ENCODE measurements around the gene HTT.

Gene HTT

GRCh38 chr4:3263053-3263875 is 188.8 kb downstream of the HTT start:
- DNase-seq (ENCODE audit: low read depth in 3 of 3) = no peak

DNA sequence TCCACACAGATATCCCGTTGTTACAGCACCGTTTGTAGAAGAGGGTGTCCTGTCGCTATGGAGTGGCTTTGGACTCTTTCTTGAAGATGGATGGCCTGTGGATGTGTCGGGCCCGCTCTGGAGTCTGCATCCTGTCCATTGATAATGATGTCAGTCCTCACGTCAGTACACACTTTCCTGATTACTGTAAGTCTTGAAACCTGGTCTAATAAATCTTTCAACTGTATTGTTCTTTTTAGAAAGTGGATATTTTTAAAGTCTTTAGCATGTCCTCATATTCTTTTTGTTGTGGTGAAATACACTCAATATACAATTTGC is 189.4 kb downstream of the HTT start:
- DNase-seq (ENCODE audit: low read depth in 3 of 3) = no peak

- DNase-seq (ENCODE audit: low read depth in 3 of 3) = no peak
These were observed 191.6 kb downstream of the HTT start for GRCh38 chr4:3266076-3266475.

GRCh38 chr4:3267576-3268394 is 193.3 kb downstream of the HTT start:
- no peak for DNase-seq (ENCODE audit: low read depth in 3 of 3)

GRCh38 chr4:3268395-3269104 is 194.1 kb downstream of the HTT start:
- no peak for DNase-seq (ENCODE audit: low read depth in 3 of 3)

- no peak for DNase-seq (ENCODE audit: low read depth in 3 of 3)
These were observed 194.8 kb downstream of the HTT start for GRCh38 chr4:3269105-3269927.

DNA sequence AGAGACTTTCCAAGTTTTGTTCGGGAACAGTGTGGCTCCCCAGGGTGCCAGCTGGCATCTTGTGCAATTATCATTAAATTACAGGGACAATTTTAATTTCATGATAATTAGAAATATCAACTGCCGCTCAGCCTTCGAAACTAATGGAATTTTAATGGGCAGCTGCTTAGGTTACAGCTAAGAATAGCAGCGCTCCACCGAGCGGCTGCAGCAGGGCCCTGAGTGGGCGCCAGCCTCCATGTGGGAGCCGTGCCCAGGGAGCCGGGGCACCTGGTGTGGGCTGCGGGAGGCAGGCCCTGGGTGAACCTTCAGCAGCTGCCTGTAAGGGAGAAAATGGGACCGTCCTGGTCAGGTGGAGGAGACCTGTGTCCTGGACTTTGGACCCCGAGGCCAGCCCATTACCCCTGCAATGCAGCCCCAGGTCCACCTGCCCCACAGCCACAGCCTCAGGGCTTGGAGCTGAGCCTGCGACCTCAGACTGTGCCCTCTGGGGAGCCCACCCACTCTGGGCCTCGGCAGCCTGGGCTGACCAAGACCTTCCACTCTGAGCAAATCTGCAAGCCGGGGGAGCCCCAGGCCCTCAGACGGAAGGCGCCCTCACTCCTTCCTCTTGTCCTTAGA is 195.6 kb downstream of the HTT start:
- DNase-seq (ENCODE audit: low read depth in 3 of 3) = no peak

GRCh38 chr4:3271131-3271530 is 196.7 kb downstream of the HTT start:
- DNase-seq (ENCODE audit: low read depth in 3 of 3) = no peak

GRCh38 chr4:3276986-3277385 is 202.5 kb downstream of the HTT start:
- no peak for DNase-seq (ENCODE audit: low read depth in 3 of 3)

- DNase-seq (ENCODE audit: low read depth in 3 of 3) = no peak
These were observed 206.0 kb downstream of the HTT start for GRCh38 chr4:3280466-3280865.

GRCh38 chr4:3283483-3283882 is 209.0 kb downstream of the HTT start:
- no peak for DNase-seq (ENCODE audit: low read depth in 3 of 3)

DNA sequence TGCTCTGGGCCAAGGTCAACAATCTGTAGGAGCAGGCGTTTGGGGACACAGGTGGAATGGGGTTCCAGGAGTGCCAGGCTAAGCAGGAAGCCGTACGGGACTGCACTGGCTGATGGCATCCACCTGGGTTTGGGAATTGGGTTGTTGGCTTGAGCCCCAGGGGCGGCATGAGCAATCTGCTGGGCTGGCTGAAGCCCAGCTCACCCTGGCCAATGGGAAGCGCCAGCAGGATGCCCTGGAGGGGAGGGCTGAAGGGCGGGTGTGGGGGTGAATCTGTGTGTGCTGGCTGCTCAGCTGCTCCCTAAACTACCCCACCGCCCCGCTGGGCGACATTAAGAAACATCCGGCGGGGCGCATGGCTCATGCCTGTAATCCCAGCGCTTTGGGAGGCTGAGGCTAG is 209.4 kb downstream of the HTT start:
- DNase-seq (ENCODE audit: low read depth in 3 of 3) = no peak

DNA sequence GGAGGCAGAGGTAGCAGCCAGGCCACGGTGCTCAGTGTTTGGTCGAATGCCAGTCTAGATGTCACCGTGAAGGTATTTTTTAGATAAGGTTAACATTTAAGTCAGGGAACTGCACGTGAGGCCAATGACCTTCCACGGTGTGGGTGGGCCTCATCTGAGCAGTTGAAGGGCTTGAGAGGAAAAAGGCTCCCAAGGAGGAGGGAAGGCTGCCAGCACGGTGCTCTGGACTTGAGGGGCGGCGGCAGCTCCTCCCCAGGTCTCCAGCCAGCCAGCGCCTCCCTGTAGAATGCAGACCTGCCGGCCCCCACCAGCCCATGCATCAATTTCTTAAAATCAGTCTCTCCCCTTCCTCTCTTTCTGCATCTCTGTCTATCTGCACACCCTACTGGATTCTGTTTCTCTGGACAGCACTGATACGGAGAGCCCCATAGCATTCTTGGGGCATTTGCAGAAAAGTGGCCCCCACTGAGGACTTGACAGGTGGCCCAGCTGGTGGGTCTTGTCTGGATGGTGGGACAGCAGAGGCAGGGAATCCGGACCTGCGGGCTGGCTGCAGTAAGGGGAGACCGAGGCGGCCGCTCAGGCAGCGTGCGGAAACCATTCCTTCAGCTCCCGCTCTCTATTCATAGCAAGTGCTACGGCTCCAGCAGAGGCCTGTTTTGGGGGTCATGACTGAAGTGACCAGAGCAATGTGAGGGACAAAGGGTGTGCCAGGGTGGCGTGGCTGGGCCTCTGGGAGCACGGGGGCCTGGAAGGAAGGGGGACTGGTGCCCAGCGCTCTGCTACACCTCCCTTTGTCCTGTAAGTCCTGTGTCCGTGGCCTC is 210.5 kb downstream of the HTT start:
- DNase-seq (ENCODE audit: low read depth in 3 of 3) = no peak

- no peak for DNase-seq (ENCODE audit: low read depth in 3 of 3)
These were observed 211.3 kb downstream of the HTT start for GRCh38 chr4:3285558-3286334.

DNA sequence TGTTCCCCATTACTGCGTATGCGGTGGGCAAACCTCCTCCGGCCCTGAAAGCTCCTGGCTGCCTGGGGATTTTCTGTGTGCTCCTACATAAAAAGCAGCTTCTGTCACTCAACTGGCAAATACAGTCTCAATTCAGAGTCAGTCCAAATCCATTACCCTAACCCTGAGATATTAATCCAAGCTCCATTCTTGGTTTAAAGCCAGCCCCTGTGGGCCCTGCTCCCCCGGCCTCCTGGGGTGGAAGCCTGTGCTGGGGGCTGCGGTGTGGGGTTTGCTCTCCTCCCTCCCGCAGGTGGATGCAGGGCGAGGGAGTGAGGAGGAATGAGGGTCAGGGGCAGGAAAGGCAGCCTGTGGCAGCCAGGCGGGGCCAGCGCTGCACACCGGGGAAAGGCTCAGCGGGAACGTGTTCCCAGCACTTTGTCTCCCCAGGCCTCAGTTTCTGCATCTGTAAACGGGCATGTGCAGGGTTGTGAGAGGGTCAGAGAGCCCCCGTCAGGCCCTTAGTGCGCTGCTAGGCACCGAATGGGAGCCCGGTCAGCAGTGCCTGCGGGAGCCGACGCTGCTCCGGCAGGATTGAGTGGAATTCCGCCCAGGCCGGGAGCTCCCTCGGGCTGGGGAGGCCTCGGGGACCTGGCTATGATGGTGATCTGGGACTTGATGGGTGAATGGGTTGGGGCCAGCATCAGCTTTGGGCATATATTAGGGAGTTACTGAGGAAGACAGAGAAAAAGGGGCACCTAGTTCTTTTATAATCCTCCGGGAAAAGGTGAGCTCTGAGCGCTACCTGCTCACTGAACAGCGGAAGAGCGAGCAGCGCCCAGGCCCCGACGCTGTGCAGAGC is 212.1 kb downstream of the HTT start:
- DNase-seq (ENCODE audit: low read depth in 3 of 3) = no peak

GRCh38 chr4:3287271-3287971 is 212.9 kb downstream of the HTT start:
- no peak for DNase-seq (ENCODE audit: low read depth in 3 of 3)

- no peak for DNase-seq (ENCODE audit: low read depth in 3 of 3)
These were observed 213.6 kb downstream of the HTT start for GRCh38 chr4:3287972-3288570.
